Measurements from ENCODE around the gene PLXNB1.
A peak's percentile ranks its signal among the peaks of the same experiment; 100 is the strongest.

PLXNB1 gene

DNA sequence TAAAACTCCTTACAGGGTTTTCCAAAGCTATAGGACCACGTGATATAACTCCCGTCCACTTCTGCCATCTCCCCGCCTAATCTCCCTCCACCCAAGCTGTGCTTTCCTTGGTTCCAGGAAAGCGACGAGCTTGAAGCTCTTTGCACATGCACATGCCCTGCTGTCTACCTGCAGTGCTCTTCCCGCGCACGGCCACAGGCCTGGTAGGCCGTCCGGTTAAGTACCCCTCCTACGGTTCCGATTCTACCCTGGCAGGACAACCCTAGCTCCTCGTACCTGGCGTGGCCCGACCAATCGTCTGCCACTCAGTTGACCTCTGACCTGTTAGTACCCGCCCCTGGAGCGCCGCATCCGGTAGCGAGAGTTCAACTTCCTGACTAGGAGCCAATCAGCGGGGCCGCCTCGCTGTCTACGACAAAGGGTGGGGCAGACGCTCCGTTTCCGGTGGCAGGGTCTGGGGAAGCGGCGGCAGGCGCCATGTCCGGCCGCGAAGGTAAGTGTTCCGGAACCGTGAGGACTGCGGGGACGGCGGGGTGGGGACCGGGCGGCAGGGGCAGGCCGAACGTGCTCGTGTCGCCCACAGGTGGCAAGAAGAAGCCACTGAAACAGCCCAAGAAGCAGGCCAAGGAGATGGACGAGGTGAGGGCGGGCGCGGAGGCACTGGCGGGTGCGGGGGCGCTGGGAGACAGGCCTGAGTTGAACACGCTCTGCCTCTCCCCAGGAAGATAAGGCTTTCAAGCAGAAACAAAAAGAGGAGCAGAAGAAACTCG, 10.1 kb upstream of the PLXNB1 start, which contains the start of the genes CCDC51 and TMA7:
CCDC51 (minus strand) TSS at position 300 of the 770 bp plus-strand sequence. CDS start 4,991 bp downstream, outside the sequence.
TMA7 (plus strand) TSS at position 438 of the 770 bp plus-strand sequence; CDS start at position 478, 40 bp downstream.
- Histone ChIP-seq H3K27me3 (ENCODE audit: insufficient read depth, low read length) (no peaks in the 10 kb centered on the region), H3K27ac (ENCODE audit: low read length) (peak within 1 kb of the TSS; percentile 35), H3K9me3 (ENCODE audit: insufficient read depth, low read depth, low read length) (no peaks in the 10 kb centered on the region), H3K4me3 (ENCODE audit: low read length) (peak within 1 kb of the TSS; percentile 97), H3K36me3 (ENCODE audit: insufficient read depth, low read depth, low read length) (peaks cover 36% of the 10 kb centered on the region), H3K4me1 (ENCODE audit: insufficient read depth, low read length) (0 out of 2 replicates have a peak, but pooled peaks cover 4% of the 10 kb centered on the region), H3K9ac (ENCODE audit: low read depth, low read length) (peak within 1 kb of the TSS; percentile 96)

DNA sequence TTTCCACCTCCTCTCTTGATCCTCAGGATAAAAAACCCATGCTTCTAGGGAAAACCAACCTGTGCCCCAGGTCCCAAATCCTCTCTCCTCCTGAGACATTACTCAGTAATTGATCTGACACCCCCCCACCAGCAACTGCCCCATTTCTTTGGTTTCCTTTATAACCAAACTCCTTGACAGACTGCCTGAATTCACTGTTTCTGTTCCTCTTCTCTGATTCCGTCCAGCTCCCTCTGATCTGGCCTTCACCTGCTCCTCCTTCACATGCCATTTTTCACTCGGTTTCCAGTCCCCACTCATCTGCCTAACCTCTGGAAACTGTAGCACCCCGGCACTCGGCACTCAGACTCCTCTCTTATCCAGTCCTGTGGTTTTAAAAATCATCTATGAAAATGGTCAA, 7.9 kb upstream of the PLXNB1 start:
- Histone ChIP-seq H3K9ac (ENCODE audit: low read depth, low read length) (no peak overlapping the region), H3K9me3 (ENCODE audit: insufficient read depth, low read depth, low read length) (no peaks in the 10 kb centered on the region), H3K36me3 (ENCODE audit: insufficient read depth, low read depth, low read length) (peaks cover 35% of the 10 kb centered on the region), H3K4me1 (ENCODE audit: insufficient read depth, low read length) (0 out of 2 replicates have a peak, but pooled peaks cover 4% of the 10 kb centered on the region), H3K27me3 (ENCODE audit: insufficient read depth, low read length) (no peaks in the 10 kb centered on the region), H3K27ac (ENCODE audit: low read length) (no peak overlapping the region), H3K4me3 (ENCODE audit: low read length) (no peak overlapping the region)

DNA sequence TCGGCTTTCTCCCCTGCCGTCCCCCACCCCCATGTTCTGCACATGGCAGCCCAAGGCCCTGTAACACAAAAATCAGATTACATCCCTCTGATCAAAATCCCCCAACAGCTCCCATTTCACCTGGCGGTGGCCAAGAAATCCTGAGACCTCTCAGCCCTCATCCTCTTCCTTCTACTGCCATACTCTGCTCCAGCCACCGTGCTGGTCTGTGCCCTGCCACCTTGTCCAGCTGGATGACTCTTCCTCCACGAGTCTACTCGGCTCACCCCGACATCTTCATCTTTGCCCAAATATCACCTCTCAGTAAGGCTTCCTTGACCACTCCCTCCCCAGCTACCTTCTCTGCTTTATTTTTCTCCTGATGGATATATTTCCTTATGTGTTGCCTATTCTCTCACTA, 7.0 kb upstream of the PLXNB1 start:
- Histone ChIP-seq H3K9me3 (ENCODE audit: insufficient read depth, low read depth, low read length) (no peaks in the 10 kb centered on the region), H3K4me3 (ENCODE audit: low read length) (no peak overlapping the region), H3K27me3 (ENCODE audit: insufficient read depth, low read length) (no peaks in the 10 kb centered on the region), H3K9ac (ENCODE audit: low read depth, low read length) (no peak overlapping the region), H3K27ac (ENCODE audit: low read length) (no peak overlapping the region), H3K4me1 (ENCODE audit: insufficient read depth, low read length) (0 out of 2 replicates have a peak, but pooled peaks cover 4% of the 10 kb centered on the region), H3K36me3 (ENCODE audit: insufficient read depth, low read depth, low read length) (peaks cover 33% of the 10 kb centered on the region)

DNA sequence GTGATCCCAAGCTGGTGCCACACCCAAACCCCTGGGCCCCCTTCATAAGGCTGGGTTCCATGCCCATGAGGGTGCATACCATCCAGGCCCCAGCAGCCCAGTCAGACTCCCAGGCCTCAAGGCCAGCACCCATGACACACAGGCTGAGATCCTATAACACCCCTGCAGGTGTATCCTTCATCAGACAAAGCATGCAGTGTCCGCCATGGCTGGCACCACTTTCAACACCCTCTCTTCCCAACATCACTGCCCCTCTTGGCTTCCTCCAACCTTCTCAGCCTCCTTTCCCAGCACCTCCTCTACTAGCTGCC, 6.5 kb upstream of the PLXNB1 start:
- no peak overlapping the region for H3K27ac ChIP-seq (ENCODE audit: low read length)
- H3K4me1 ChIP-seq (ENCODE audit: insufficient read depth, low read length), result 0 out of 2 replicates have a peak, but pooled peaks cover 2% of the 10 kb centered on the region
- H3K9me3 ChIP-seq (ENCODE audit: insufficient read depth, low read depth, low read length), result no peaks in the 10 kb centered on the region
- H3K4me3 ChIP-seq (ENCODE audit: low read length), result no peak overlapping the region
- peaks cover 33% of the 10 kb centered on the region for H3K36me3 ChIP-seq (ENCODE audit: insufficient read depth, low read depth, low read length)
- H3K27me3 ChIP-seq (ENCODE audit: insufficient read depth, low read length), result no peaks in the 10 kb centered on the region
- H3K9ac ChIP-seq (ENCODE audit: low read depth, low read length), result no peak overlapping the region

DNA sequence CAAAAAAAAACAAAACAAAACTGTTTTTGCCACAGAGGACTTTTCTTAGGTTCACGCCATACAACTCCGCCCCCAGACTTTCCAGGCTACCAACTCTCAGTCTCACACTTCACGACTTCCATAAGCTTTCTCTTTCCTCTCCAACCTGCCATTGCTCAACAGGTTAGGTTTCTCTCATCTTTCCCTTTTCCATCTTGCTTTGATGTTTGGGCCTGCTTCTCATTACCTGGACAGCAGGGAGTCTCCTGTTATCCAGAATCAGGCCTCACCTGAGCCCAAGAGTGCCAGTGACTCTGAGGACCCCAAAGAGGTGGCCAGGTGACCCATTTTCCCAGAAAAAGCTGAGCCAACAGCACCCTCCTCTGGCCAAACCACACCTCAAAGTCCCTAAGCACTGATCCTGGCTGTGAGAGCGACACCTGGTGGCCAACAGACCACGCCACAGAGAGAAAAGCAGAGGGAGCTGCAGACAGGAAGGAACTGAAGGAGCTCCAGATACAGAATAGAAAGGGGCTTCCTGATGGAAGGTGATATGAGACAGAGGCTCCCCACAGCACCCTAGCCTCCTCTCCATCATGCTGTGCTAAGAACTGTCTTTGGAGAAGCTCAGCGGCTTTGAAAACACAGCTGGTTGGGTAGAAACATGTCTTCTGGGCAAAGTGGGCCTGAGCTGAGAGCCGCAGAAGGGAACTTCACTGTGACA, 6.0 kb upstream of the PLXNB1 start:
- Histone ChIP-seq H3K9ac (ENCODE audit: low read depth, low read length) (no peak overlapping the region), H3K9me3 (ENCODE audit: insufficient read depth, low read depth, low read length) (no peaks in the 10 kb centered on the region), H3K36me3 (ENCODE audit: insufficient read depth, low read depth, low read length) (peaks cover 36% of the 10 kb centered on the region), H3K4me3 (ENCODE audit: low read length) (no peak overlapping the region), H3K27ac (ENCODE audit: low read length) (no peak overlapping the region), H3K27me3 (ENCODE audit: insufficient read depth, low read length) (no peaks in the 10 kb centered on the region), H3K4me1 (ENCODE audit: insufficient read depth, low read length) (peaks cover 2% of the 10 kb centered on the region; the same call in 1 of the 2 replicates)

DNA sequence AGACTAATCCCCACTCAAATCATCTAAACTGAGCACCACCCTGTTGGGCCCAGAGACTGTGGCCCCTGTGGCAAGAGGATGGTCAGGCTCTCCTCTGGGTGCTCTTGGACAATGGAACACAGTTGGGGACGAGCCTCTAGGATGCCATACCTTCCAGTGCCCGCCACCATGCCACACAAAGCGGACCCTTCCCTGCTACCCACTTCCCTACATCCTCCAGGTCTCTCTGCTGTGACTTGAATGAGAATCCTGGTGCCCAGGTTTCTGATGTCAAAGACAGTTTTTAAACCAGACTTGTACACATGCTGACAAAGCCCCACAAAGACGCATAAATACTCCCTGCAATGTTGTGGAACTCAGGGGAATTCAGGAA, 5.3 kb upstream of the PLXNB1 start:
- H3K4me1 ChIP-seq (ENCODE audit: insufficient read depth, low read length), result peaks cover 10% of the 10 kb centered on the region; the same call in 1 of the 2 replicates
- no peak overlapping the region for H3K9ac ChIP-seq (ENCODE audit: low read depth, low read length)

DNA sequence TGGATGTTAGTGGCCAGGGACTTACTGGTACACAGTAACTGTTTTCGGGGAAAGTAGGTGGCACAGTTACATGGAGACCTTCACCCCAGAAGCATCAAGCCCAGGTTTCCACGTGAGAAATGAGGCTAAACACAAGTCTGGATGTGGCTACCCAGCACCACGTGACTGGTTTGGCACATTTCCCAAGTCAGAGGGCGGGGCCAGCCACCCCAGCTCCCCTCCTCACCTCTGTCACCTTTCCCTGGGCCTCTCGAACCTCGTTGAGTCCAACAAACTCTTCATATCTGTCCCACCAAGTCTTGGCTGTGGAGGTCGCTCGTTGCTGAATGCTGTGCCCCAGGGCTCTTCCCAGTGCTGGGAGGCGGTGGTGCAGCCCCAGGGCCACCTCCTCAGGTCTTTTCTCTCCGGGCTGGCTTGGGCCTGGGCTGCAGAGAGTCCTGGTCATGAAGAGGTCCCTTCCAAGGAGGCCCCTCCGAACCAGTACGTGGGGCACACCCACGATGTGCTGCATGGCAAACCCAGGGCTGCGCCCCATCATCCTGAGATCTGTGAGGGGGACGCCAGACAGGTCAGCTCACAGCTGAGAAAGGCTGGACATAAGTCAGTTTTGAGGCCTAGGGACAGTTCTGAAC, 4.8 kb upstream of the PLXNB1 start:
- peaks cover 11% of the 10 kb centered on the region; the same call in 1 of the 2 replicates for H3K4me1 ChIP-seq (ENCODE audit: insufficient read depth, low read length)
- no peak overlapping the region for H3K9ac ChIP-seq (ENCODE audit: low read depth, low read length)
- no peak overlapping the region for H3K27ac ChIP-seq (ENCODE audit: low read length)

More for the DNA sequence above, 5.3 kb upstream of the PLXNB1 start:
- H3K9me3 ChIP-seq (ENCODE audit: insufficient read depth, low read depth, low read length), result no peaks in the 10 kb centered on the region
- H3K27me3 ChIP-seq (ENCODE audit: insufficient read depth, low read length), result no peaks in the 10 kb centered on the region
- H3K4me3 ChIP-seq (ENCODE audit: low read length), result no peak overlapping the region
- H3K36me3 ChIP-seq (ENCODE audit: insufficient read depth, low read depth, low read length), result peaks cover 36% of the 10 kb centered on the region
- H3K27ac ChIP-seq (ENCODE audit: low read length), result no peak overlapping the region

DNA sequence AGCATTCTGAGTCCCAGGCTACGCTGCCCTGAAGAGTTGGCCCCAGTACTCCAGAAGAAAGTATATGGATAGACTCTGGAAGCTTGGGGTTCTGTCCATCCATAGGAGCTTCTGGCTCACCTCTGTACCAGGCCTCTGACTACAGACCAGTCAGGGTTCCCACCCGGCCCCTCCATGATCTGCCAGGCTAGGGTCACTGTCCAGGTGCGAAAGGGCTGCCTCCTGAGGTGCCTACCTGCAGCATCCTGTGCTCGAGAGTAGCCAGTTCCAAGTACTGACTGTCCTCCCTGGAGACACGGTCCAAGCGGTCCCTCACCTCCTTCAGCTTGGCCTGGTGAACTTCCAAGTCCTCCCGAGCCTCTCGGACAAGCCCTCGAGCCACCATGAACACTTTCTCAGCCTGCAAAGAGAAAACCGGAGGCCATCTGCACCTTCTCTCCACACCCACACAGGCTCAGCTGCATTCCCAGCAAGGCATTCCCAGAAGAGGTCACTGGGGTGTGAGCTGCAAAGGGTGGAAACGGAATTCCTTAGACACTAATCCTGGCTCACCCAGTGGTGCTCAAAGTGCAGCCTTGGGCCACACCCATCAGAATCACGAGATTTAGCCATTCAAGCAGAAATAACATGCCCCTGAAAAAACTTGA, 3.7 kb upstream of the PLXNB1 start:
- Histone ChIP-seq H3K9ac (ENCODE audit: low read depth, low read length) (no peak overlapping the region), H3K4me3 (ENCODE audit: low read length) (no peak overlapping the region), H3K9me3 (ENCODE audit: insufficient read depth, low read depth, low read length) (no peaks in the 10 kb centered on the region), H3K27me3 (ENCODE audit: insufficient read depth, low read length) (no peaks in the 10 kb centered on the region), H3K36me3 (ENCODE audit: insufficient read depth, low read depth, low read length) (peaks cover 36% of the 10 kb centered on the region), H3K27ac (ENCODE audit: low read length) (no peak overlapping the region), H3K4me1 (ENCODE audit: insufficient read depth, low read length) (peaks cover 11% of the 10 kb centered on the region; the same call in 1 of the 2 replicates)

More for the DNA sequence above, 4.8 kb upstream of the PLXNB1 start:
- H3K36me3 ChIP-seq (ENCODE audit: insufficient read depth, low read depth, low read length), result peaks cover 36% of the 10 kb centered on the region
- H3K9me3 ChIP-seq (ENCODE audit: insufficient read depth, low read depth, low read length), result no peaks in the 10 kb centered on the region
- H3K4me3 ChIP-seq (ENCODE audit: low read length), result no peak overlapping the region
- no peaks in the 10 kb centered on the region for H3K27me3 ChIP-seq (ENCODE audit: insufficient read depth, low read length)

DNA sequence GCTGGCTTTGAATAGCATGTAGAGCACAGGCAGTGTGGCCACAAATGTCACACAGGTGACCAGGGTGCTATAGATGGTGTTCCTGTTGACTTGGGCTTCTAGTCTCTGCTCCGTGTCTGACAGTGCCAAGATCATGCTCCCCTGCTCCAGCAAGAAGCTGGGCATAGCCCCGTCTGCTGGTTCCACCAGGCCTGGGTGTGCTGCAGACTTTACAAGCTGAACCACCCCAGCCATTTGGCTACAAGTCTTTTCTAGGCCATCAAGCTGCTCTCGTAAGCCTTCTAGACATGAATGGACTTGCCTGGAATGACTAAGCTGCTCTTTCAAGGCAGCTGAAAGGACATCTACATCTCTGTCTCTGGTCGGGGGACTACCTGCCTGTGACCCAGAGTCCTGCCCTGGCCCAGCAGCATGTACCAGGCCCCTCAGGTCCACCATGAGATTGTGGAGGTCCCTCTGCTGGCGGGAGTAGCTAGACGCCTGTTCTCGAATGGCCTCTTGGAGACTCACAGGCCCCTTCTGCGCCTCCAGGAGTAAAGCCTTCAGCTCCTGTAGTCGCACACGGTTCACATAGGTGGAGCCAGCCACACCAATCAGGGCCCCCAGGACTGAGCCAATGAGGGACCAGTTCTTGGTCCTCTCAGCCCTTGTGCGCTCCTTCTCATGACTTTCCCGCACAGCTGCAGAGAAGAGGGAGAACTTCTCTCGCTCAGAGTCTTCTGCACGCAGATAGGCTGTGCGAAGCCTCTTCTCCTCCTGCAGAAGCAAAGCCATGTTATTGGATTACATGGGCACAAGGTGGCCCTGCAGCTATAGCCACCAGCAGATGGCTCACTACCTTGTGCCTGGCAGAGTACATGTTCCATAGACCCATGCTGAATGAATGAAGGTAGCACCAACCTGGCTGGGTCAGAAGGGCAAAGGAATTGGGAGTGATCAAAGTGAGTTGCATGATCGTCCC, 2.8 kb upstream of the PLXNB1 start:
- peaks cover 36% of the 10 kb centered on the region for H3K36me3 ChIP-seq (ENCODE audit: insufficient read depth, low read depth, low read length)
- no peaks in the 10 kb centered on the region for H3K9me3 ChIP-seq (ENCODE audit: insufficient read depth, low read depth, low read length)
- no peak overlapping the region for H3K4me3 ChIP-seq (ENCODE audit: low read length)
- peaks cover 15% of the 10 kb centered on the region; the same call in 1 of the 2 replicates for H3K4me1 ChIP-seq (ENCODE audit: insufficient read depth, low read length)
- no peak overlapping the region for H3K9ac ChIP-seq (ENCODE audit: low read depth, low read length)
- no peaks in the 10 kb centered on the region for H3K27me3 ChIP-seq (ENCODE audit: insufficient read depth, low read length)
- H3K27ac ChIP-seq (ENCODE audit: low read length), result no peak overlapping the region

DNA sequence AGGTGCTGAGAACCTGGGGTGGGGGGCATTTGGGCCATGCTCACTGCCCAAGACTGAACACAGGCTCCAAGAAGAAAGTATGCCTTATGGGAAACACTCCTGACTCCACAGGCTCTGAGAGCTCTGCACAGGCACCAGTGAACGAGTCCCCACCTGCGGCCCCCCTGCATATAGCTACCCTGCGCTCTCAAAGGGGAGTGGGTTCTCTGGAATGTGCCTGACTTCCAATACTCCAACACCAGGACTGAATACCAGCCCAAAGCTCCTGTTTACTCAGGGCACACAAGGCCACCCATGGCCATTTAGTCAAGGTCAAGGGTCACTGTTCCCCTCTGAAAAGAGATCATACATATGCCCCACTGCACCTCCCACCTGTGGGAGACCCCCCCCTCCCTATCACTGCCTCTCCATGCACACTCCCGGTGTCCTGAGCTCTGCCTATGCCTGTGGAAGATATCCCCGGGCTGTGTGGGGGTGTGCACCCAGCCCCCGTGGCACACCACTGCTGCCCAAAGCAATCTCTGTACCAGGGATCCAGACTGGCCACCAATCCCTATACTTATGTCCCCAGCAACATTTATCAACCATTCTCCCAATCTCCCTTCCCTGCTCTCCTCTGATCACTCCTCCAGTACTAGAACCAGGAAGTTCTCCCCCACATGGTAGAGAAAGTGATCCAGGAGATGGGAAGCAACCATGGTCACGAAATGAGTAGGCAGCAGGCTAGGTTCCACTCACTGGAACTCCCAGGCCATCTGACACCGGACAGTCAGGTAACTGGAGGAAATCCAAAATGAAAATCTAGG, 1.5 kb upstream of the PLXNB1 start:
- H3K27me3 ChIP-seq (ENCODE audit: insufficient read depth, low read length), result no peaks in the 10 kb centered on the region
- peaks cover 43% of the 10 kb centered on the region for H3K36me3 ChIP-seq (ENCODE audit: insufficient read depth, low read depth, low read length)
- H3K9me3 ChIP-seq (ENCODE audit: insufficient read depth, low read depth, low read length), result no peaks in the 10 kb centered on the region
- H3K27ac ChIP-seq (ENCODE audit: low read length), result no peak overlapping the region
- H3K4me3 ChIP-seq (ENCODE audit: low read length), result no peak overlapping the region
- H3K9ac ChIP-seq (ENCODE audit: low read depth, low read length), result peak overlapping the region; percentile 84; the same call in 1 of the 2 replicates
- peaks cover 19% of the 10 kb centered on the region; the same call in 1 of the 2 replicates for H3K4me1 ChIP-seq (ENCODE audit: insufficient read depth, low read length)
